ENCODE results near the gene GRB7. TPM values are rescaled to one million over a fixed set of nuclear protein-coding genes. Genes with fewer than 3 reads are reported as not detected.

Gene GRB7
- total RNA-seq, 1 donor from 2014 or later: 31.8 TPM

DNA sequence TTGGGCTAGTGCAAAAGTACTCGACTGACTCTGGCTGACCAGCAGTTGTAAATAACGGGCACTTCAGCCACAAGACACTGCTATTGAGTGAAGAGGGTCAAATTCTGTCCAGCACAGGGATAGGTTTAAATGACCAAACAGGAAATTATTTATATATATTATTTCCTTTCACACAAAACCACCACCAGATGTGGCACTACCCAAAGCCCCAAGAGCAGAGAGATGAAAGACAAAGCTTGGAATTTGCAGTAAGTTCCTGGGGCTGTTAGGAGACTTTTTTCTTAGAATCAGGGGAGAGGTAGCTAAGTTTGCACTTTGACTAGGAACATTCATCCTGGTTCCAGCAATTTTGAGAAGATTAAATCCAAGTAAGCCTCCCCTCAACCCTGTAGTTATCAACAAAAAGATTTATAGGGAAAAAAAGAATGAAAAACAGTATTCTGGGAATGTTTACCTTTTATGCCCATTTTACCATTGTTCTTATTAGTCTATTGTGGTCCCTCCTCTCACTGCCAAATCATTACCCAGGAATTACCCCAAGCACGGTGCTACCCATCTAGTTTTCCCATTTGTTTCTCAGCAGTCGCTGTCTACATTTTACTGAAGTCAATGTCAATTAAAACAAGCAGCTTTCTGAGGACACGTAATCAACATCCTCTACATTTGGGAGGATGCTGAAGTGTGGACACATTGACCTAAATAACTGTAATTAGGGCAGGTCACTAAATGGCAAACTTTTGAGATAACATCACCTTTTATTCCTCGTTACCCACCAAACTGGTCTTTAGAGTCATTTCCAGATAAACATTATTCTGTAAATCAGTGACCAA, 43.5 kb downstream of the GRB7 start:
- no peak for TF ChIP-seq CTCF (conservative IDR thresholded peaks at IDR 0.05)
- H3K4me3 Mint-ChIP-seq: no peak overlapping the region
- no peak for DNase-seq (ENCODE audit: extremely low spot score, unreplicated experiment)
- peaks cover 6% of the 10 kb centered on the region for H3K27me3 Mint-ChIP-seq
- peaks cover 22% of the 10 kb centered on the region for H3K4me1 Mint-ChIP-seq (ENCODE audit: unreplicated experiment)
- peak overlapping the region; percentile 34 for H3K27ac Mint-ChIP-seq
- H3K36me3 Mint-ChIP-seq: no peaks in the 10 kb centered on the region
- H3K9me3 Mint-ChIP-seq: peaks cover 9% of the 10 kb centered on the region

DNA sequence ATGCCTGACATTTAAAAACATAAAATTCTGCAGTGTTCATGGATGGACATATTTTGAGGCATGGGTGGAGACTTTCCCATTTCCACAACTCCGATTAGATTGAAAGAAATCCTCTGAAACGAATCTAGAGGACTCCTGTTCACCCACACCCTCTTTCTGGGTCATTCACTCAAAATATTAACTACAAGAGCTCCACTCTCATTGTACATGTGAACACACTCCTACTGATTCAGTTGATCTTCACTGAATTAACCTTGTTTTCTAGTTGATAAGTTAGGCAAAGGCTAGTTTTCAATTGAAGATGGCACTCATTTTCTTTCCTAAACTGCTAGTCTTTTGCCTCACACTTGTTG, 44.1 kb downstream of the GRB7 start:
- TF ChIP-seq CTCF (conservative IDR thresholded peaks at IDR 0.05): no peak
- peaks cover 6% of the 10 kb centered on the region for H3K27me3 Mint-ChIP-seq
- peak overlapping the region; percentile 29 for H3K4me3 Mint-ChIP-seq
- no peak for DNase-seq (ENCODE audit: extremely low spot score, unreplicated experiment)
- H3K36me3 Mint-ChIP-seq: no peaks in the 10 kb centered on the region
- H3K9me3 Mint-ChIP-seq: peaks cover 9% of the 10 kb centered on the region
- peak overlapping the region; percentile 83 for H3K27ac Mint-ChIP-seq
- peaks cover 22% of the 10 kb centered on the region for H3K4me1 Mint-ChIP-seq (ENCODE audit: unreplicated experiment)

- peaks cover 9% of the 10 kb centered on the region for H3K9me3 Mint-ChIP-seq
- H3K4me3 Mint-ChIP-seq: peak overlapping the region; percentile 29
- TF ChIP-seq CTCF (conservative IDR thresholded peaks at IDR 0.05): no peak
- peaks cover 6% of the 10 kb centered on the region for H3K27me3 Mint-ChIP-seq
- H3K4me1 Mint-ChIP-seq (ENCODE audit: unreplicated experiment): peaks cover 22% of the 10 kb centered on the region
- H3K27ac Mint-ChIP-seq: peak overlapping the region; percentile 83
- H3K36me3 Mint-ChIP-seq: no peaks in the 10 kb centered on the region
- DNase-seq (ENCODE audit: extremely low spot score, unreplicated experiment): no peak
These were observed 44.7 kb downstream of the GRB7 start for GRCh38 chr17:39782481-39782880.

DNA sequence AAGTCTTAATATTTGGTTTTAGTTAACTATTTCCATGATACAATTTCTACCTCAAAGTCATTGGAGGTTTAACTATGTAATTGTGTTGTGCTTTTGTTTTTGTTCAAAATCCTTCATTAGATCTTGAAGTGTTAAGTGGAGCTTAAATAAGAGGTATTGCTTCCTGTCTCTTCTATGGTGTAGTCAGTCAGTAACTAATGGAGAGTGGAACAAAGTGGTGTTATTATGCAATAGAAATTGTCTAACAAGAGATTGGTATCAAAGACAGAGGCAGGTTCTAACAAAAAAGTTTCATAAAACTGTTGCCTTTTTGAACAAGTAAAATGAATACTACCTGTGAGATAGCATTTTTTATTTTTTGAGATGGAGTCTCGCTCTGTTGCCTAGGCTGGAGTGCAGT, 45.2 kb downstream of the GRB7 start:
- Mint-ChIP-seq H3K4me1 (ENCODE audit: unreplicated experiment) (peaks cover 19% of the 10 kb centered on the region), H3K4me3 (peak overlapping the region; percentile 3), H3K36me3 (no peaks in the 10 kb centered on the region), H3K27me3 (peaks cover 3% of the 10 kb centered on the region), H3K9me3 (peaks cover 9% of the 10 kb centered on the region), H3K27ac (peak overlapping the region; percentile 83)
- TF ChIP-seq CTCF (conservative IDR thresholded peaks at IDR 0.05): no peak
- no peak for DNase-seq (ENCODE audit: extremely low spot score, unreplicated experiment)

GRCh38 chr17:39787041-39787440, 49.3 kb downstream of the GRB7 start:
- H3K4me3 Mint-ChIP-seq: no peak overlapping the region
- H3K27me3 Mint-ChIP-seq: peaks cover 5% of the 10 kb centered on the region
- peaks cover 9% of the 10 kb centered on the region for H3K9me3 Mint-ChIP-seq
- no peak overlapping the region for H3K27ac Mint-ChIP-seq
- TF ChIP-seq CTCF (conservative IDR thresholded peaks at IDR 0.05): no peak
- H3K36me3 Mint-ChIP-seq: no peaks in the 10 kb centered on the region
- DNase-seq (ENCODE audit: extremely low spot score, unreplicated experiment): no peak
- H3K4me1 Mint-ChIP-seq (ENCODE audit: unreplicated experiment): peaks cover 19% of the 10 kb centered on the region

All from type B pancreatic cell (in vitro differentiated cells).